H9 (cell line): Measurements from ENCODE around the gene RNF167. TPM values are rescaled to one million over a fixed set of nuclear protein-coding genes. Genes with fewer than 3 reads are reported as not detected.
A peak's percentile ranks its signal among the peaks of the same experiment; 100 is the strongest.

ENCODE experiments used
- DNase-seq: peaks from one replicate; pipeline ENCODE4 v3.0.0-alpha.2; 2017
- H2AFZ ChIP-seq: one replicate; pipeline ENCODE4 v1.6.1; 2013; ENCODE audit warnings: mild to moderate bottlenecking, low read length, control low read depth, moderate library complexity
- H2AK5ac ChIP-seq: 2 replicates; pipeline ENCODE4 v1.6.1; 2013; ENCODE audit warnings: low read length, control low read depth, mixed read lengths; ENCODE audit not compliant: insufficient read length
- H2BK120ac ChIP-seq: one replicate; pipeline ENCODE4 v1.6.1; 2013; ENCODE audit warnings: low read depth, mild to moderate bottlenecking, low read length, control low read depth, inconsistent platforms; ENCODE audit not compliant: poor library complexity, severe bottlenecking
- H2BK12ac ChIP-seq: 2 replicates; pipeline ENCODE4 v1.6.1; 2013; ENCODE audit warnings: low read length, control low read depth, mixed read lengths, low read depth; ENCODE audit not compliant: insufficient read length
- H2BK15ac ChIP-seq: 2 replicates; pipeline ENCODE4 v1.6.1; 2013; ENCODE audit warnings: low read depth, low read length, control low read depth
- H2BK20ac ChIP-seq: one replicate; pipeline ENCODE4 v1.6.1; 2013; ENCODE audit warnings: low read depth, mild to moderate bottlenecking, low read length, control low read depth, inconsistent platforms; ENCODE audit not compliant: poor library complexity, severe bottlenecking
- H2BK5ac ChIP-seq: 2 replicates; pipeline ENCODE4 v1.6.1; 2013; ENCODE audit warnings: low read length, control low read depth, mixed read lengths; ENCODE audit not compliant: insufficient read length
- H3K14ac ChIP-seq: 2 replicates; pipeline ENCODE4 v1.6.1; 2013; ENCODE audit warnings: low read length, control low read depth; ENCODE audit not compliant: insufficient read depth
- H3K18ac ChIP-seq: 2 replicates; pipeline ENCODE4 v1.6.1; 2013; ENCODE audit warnings: low read depth, mild to moderate bottlenecking, mixed read lengths, low read length, control low read depth; ENCODE audit not compliant: insufficient read length
- H3K23ac ChIP-seq: 2 replicates; pipeline ENCODE4 v1.6.1; 2013; ENCODE audit warnings: low read length, control low read depth, mixed read lengths, low read depth; ENCODE audit not compliant: insufficient read length
- H3K23me2 ChIP-seq: 2 replicates; pipeline ENCODE4 v1.6.1; 2013; ENCODE audit warnings: low read depth, mild to moderate bottlenecking, mixed read lengths, low read length, control low read depth; ENCODE audit not compliant: insufficient read length, poor library complexity, severe bottlenecking
- H3K27ac ChIP-seq: 2 replicates; pipeline ENCODE4 v1.5.1; 2013; ENCODE audit warnings: low read length, control low read depth, mixed read lengths, low read depth; ENCODE audit not compliant: insufficient read length
- H3K27me3 ChIP-seq: 2 replicates; pipeline ENCODE4 v1.6.1; 2013; ENCODE audit warnings: low read length, control low read depth, inconsistent platforms; ENCODE audit not compliant: insufficient read depth
- H3K4ac ChIP-seq: 2 replicates; pipeline ENCODE4 v1.6.1; 2013; ENCODE audit warnings: low read depth, mild to moderate bottlenecking, control low read depth, inconsistent platforms, low read length, moderate library complexity
- H3K4me1 ChIP-seq: 2 replicates; pipeline ENCODE4 v1.6.1; 2013; ENCODE audit warnings: low read length, control low read depth, inconsistent platforms; ENCODE audit not compliant: insufficient read depth
- H3K4me2 ChIP-seq: 2 replicates; pipeline ENCODE4 v1.6.1; 2013; ENCODE audit warnings: low read length, control low read depth, mixed read lengths; ENCODE audit not compliant: insufficient read length, insufficient read depth
- H3K56ac ChIP-seq: 2 replicates; pipeline ENCODE4 v1.6.1; 2013; ENCODE audit warnings: low read depth, mild to moderate bottlenecking, mixed read lengths, low read length, control low read depth; ENCODE audit not compliant: insufficient read length
- H3K79me1 ChIP-seq: 2 replicates; pipeline ENCODE4 v1.6.1; 2013; ENCODE audit warnings: low read depth, mild to moderate bottlenecking, moderate library complexity, low read length, control low read depth, inconsistent platforms; ENCODE audit not compliant: insufficient read depth, poor library complexity, severe bottlenecking
- H3K79me2 ChIP-seq: 2 replicates; pipeline ENCODE4 v1.6.1; 2013; ENCODE audit warnings: low read length, control low read depth, inconsistent platforms; ENCODE audit not compliant: insufficient read depth
- H3K9ac ChIP-seq: 2 replicates; pipeline ENCODE4 v1.6.1; 2013; ENCODE audit warnings: low read length, control low read depth, mixed read lengths; ENCODE audit not compliant: insufficient read length; ENCODE audit errors: extremely low read depth
- H3K9me3 ChIP-seq: one replicate; pipeline ENCODE4 v1.6.1; 2013; ENCODE audit warnings: low read depth, low read length, inconsistent platforms; ENCODE audit not compliant: control insufficient read depth
- H3T11ph ChIP-seq: one replicate; pipeline ENCODE4 v1.6.1; 2013; ENCODE audit warnings: mild to moderate bottlenecking, low read length, control low read depth, inconsistent platforms
- H4K20me1 ChIP-seq: one replicate; pipeline ENCODE4 v1.6.1; 2013; ENCODE audit not compliant: control insufficient read depth, insufficient read length, insufficient read depth
- H4K5ac ChIP-seq: 2 replicates; pipeline ENCODE4 v1.6.1; 2013; ENCODE audit warnings: low read depth, mild to moderate bottlenecking, mixed read lengths, low read length, control low read depth; ENCODE audit not compliant: insufficient read length
- H4K8ac ChIP-seq: replicated peaks from 2 replicates; pipeline ENCODE4 v1.6.1; 2013; ENCODE audit warnings: low read length, control low read depth, mixed read lengths, low read depth; ENCODE audit not compliant: insufficient read length
- H4K91ac ChIP-seq: 2 replicates; pipeline ENCODE4 v1.6.1; 2013; ENCODE audit warnings: low read depth, mild to moderate bottlenecking, moderate library complexity, mixed read lengths, low read length, control low read depth; ENCODE audit not compliant: insufficient read length
- H3K27ac Mint-ChIP-seq, 3 experiments: 2 replicates in 2 of 3; 3 replicates in 1 of 3; pipeline ENCODE4 v1.8.0; 2020 to 2021; ENCODE audit warnings: mixed read lengths in 3 of 3, mild to moderate bottlenecking in 1 of 3, moderate library complexity in 1 of 3
- H3K27me3 Mint-ChIP-seq: 2 replicates; pipeline ENCODE4 v1.8.0; 2021; ENCODE audit warnings: low read depth, mild to moderate bottlenecking, moderate library complexity, mixed read lengths
- H3K36me3 Mint-ChIP-seq, 3 experiments: 2 replicates in 2 of 3; 3 replicates in 1 of 3; pipeline ENCODE4 v1.8.0; 2020 to 2021; ENCODE audit warnings: low read depth in 3 of 3, mixed read lengths in 3 of 3; ENCODE audit not compliant: insufficient read depth in 1 of 3
- H3K4me1 Mint-ChIP-seq, 2 experiments: 2 replicates each; pipeline ENCODE4 v1.8.0; 2020; ENCODE audit warnings: mixed read lengths in 2 of 2
- H3K4me3 Mint-ChIP-seq, 2 experiments: 2 replicates in 1 of 2; 3 replicates in 1 of 2; pipeline ENCODE4 v1.8.0; 2020 to 2021; ENCODE audit warnings: mild to moderate bottlenecking in 2 of 2, mixed read lengths in 2 of 2, moderate library complexity in 1 of 2
- H3K9me3 Mint-ChIP-seq, 2 experiments: 2 replicates in 1 of 2; 3 replicates in 1 of 2; pipeline ENCODE4 v1.8.0; 2020; ENCODE audit warnings: mild to moderate bottlenecking in 2 of 2, mixed read lengths in 2 of 2, moderate library complexity in 1 of 2
- WGBS: extraction: QIAGEN DNeasy Blood & Tissue Kit; methylation state at CpG from one replicate; pipeline ENCODE4 v1.1.7; 2013; ENCODE audit warnings: missing lambda C conversion rate, low lambda C conversion rate, mixed read lengths; ENCODE audit not compliant: insufficient read length; ENCODE audit errors: extremely low coverage; 5-methylcytosine and 5-hydroxymethylcytosine counted together
- total RNA-seq: library from RNA; stranded (reverse); gene quantifications from 2 replicates; pipeline ENCODE4 v1.2.1, GENCODE V29; 2021
- TF ChIP-seq, protein P1 (sequence below): fragments of 200-600 bp; sonication (generic); conservative IDR thresholded peaks from 3 replicates; pipeline ENCODE4 v1.8.0; 2021; ENCODE audit warnings: antibody characterized with exemption, mild to moderate bottlenecking

The RNF167 gene
- total RNA-seq, 1 experiment from 2014 or later: 134 TPM

DNA sequence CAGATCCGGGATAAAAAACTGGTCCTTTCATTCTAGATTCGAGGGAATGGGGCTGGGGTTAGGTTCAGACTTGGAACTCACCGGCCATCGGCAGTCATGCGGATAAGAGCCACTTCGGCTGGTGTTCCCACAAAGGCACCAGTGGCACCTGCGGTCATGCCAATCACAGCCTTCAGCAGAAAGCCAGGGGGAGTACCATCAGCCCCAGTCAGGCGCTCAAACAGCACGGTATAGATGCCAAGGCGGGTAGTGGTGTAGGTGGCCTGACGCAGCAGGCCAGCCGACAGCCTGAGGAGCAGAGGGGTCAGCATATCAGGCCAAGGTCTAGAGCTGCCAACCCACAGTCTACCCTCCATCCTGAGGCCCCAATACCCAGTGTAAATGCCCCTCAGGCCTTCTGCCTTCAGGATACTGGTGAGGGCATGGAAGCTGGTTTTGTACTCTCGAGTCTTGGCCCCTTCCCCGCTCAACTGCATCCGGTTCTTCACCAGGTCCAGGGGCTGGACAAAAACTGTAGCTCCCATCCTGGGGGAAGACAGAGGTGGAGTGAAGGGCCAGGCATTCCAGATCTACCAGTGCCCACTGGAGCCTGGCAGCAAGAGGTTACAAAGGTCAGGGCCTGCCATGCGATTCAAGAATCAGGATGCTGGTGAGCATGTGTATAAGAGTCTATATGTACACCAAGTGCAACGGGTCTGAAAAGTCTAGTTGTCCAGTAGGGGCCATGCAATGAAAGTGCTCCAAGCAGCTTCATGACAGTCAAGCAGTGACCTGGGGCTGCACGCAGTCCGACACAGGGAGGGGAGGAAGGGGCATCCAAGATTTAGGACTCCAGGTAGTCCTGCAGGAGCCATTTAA lies 1.2 kb upstream of the RNF167 start:
- peak overlapping the region; percentile 95 to 98 for H3K4me3 Mint-ChIP-seq
- H3K79me2 ChIP-seq: peaks cover 6% of the 10 kb centered on the region; the same call in 1 of the 2 replicates
- TF ChIP-seq, protein P1, sequence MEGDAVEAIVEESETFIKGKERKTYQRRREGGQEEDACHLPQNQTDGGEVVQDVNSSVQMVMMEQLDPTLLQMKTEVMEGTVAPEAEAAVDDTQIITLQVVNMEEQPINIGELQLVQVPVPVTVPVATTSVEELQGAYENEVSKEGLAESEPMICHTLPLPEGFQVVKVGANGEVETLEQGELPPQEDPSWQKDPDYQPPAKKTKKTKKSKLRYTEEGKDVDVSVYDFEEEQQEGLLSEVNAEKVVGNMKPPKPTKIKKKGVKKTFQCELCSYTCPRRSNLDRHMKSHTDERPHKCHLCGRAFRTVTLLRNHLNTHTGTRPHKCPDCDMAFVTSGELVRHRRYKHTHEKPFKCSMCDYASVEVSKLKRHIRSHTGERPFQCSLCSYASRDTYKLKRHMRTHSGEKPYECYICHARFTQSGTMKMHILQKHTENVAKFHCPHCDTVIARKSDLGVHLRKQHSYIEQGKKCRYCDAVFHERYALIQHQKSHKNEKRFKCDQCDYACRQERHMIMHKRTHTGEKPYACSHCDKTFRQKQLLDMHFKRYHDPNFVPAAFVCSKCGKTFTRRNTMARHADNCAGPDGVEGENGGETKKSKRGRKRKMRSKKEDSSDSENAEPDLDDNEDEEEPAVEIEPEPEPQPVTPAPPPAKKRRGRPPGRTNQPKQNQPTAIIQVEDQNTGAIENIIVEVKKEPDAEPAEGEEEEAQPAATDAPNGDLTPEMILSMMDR: no peak
- H3K9me3 ChIP-seq: no peaks in the 10 kb centered on the region
- H3K23me2 ChIP-seq: peaks cover 17% of the 10 kb centered on the region
- no peak overlapping the region for H4K91ac ChIP-seq
- H4K5ac ChIP-seq: no peak overlapping the region
- H3K79me1 ChIP-seq: peaks cover 5% of the 10 kb centered on the region
- peaks cover 27 to 65% (median 48%) of the 10 kb centered on the region in 3 experiments for H3K36me3 Mint-ChIP-seq
- peaks cover 7% of the 10 kb centered on the region for H4K20me1 ChIP-seq
- no peak overlapping the region for H2AFZ ChIP-seq
- peak overlapping the region; percentile 81 for H3K27ac ChIP-seq
- peak overlapping the region; percentile 80 for H3K4me2 ChIP-seq
- WGBS: no CpG with 5 or more reads among the region's 19 CpGs
- peaks cover 25 to 35% of the 10 kb centered on the region in 2 experiments for H3K4me1 Mint-ChIP-seq
- H4K8ac ChIP-seq: no peak overlapping the region
- no peaks in the 10 kb centered on the region; a peak in 1 of 5 replicates for H3K9me3 Mint-ChIP-seq
- no peak overlapping the region for H2BK20ac ChIP-seq
- H3K27ac Mint-ChIP-seq: peak overlapping the region; percentile 91 to 100 (median 97)
- H3K23ac ChIP-seq: no peak overlapping the region
- peak; percentile 28 for DNase-seq
- H3K4ac ChIP-seq: no peak overlapping the region
- no peak overlapping the region for H3K56ac ChIP-seq
- no peaks in the 10 kb centered on the region for H3K27me3 ChIP-seq
- H2BK120ac ChIP-seq: no peak overlapping the region
- H3K18ac ChIP-seq: no peak overlapping the region
- no peak overlapping the region for H3T11ph ChIP-seq
- H3K27me3 Mint-ChIP-seq: peaks cover 1% of the 10 kb centered on the region
- H2BK15ac ChIP-seq: no peak overlapping the region
- H3K4me1 ChIP-seq: no peaks in the 10 kb centered on the region
- H3K14ac ChIP-seq: peak overlapping the region; percentile 91
- H2BK5ac ChIP-seq: no peak overlapping the region
- H2BK12ac ChIP-seq: no peak overlapping the region
- H2AK5ac ChIP-seq: no peak overlapping the region
- H3K9ac ChIP-seq: peak overlapping the region; percentile 71
